ENCODE measurements around the gene C22orf31. TPM values are rescaled to one million over a fixed set of nuclear protein-coding genes. Genes with fewer than 3 reads are reported as not detected.

Gene C22orf31
- total RNA-seq, 1 experiment from 2014 or later, result not detected

DNA sequence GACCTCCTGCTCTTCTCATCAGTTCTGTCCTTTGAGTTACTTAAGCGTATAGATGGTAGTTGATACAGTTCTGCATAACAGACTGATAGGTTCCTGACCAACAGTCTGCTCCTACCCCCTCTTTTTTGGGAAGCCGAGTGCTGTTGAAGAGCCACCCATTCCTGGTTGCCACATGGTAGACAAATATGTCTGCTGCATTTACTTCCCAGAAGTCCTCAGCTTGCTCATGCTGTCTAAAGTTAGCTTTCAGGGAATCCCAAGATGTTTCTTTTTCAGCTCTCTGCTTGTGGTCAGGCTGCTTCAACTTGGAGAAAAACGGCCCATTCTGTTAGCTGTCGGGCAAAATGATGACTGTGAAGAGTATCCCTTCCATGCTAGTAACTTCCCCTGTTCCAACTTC is 48.7 kb downstream of the C22orf31 start:
- no peak for ATAC-seq
- CTCF ChIA-PET, result no interaction called here

GRCh38 chr22:29012101-29012433 is 49.6 kb downstream of the C22orf31 start:
- intact Hi-C loops (cut with micrococcal nuclease; ENCODE audit: unreplicated experiment), result no loop called here
- in situ Hi-C loops (cut with HindIII; ENCODE audit: low pct_unique_long_range_greater_than_20kb, low sequenced_read_pairs), result no loop called here
- Histone ChIP-seq H3K9me3 (ENCODE audit: control insufficient read depth, insufficient read depth, low read depth, low read length) (no peaks in the 10 kb centered on the region), H3K4me3 (ENCODE audit: low read depth in 2 of 2, low read length in 2 of 2) (no peak overlapping the region), H3K4me1 (ENCODE audit: control insufficient read depth, insufficient read depth, low read length) (no peaks in the 10 kb centered on the region), H3K36me3 (ENCODE audit: control insufficient read depth, insufficient read depth, low read length) (no peaks in the 10 kb centered on the region), H3K27me3 (ENCODE audit: control insufficient read depth, insufficient read depth, low read length) (no peaks in the 10 kb centered on the region), H3K27ac (ENCODE audit: low read length) (no peak overlapping the region)
- no TSS peak for BruUV-seq (replicated peaks)
- ATAC-seq, result no peak
- no peak for DNase-seq (ENCODE audit: low read depth, low spot score)
- POLR2A ChIA-PET, result no interaction called here
- CTCF ChIA-PET, result no interaction called here
- TF ChIP-seq, protein P1, sequence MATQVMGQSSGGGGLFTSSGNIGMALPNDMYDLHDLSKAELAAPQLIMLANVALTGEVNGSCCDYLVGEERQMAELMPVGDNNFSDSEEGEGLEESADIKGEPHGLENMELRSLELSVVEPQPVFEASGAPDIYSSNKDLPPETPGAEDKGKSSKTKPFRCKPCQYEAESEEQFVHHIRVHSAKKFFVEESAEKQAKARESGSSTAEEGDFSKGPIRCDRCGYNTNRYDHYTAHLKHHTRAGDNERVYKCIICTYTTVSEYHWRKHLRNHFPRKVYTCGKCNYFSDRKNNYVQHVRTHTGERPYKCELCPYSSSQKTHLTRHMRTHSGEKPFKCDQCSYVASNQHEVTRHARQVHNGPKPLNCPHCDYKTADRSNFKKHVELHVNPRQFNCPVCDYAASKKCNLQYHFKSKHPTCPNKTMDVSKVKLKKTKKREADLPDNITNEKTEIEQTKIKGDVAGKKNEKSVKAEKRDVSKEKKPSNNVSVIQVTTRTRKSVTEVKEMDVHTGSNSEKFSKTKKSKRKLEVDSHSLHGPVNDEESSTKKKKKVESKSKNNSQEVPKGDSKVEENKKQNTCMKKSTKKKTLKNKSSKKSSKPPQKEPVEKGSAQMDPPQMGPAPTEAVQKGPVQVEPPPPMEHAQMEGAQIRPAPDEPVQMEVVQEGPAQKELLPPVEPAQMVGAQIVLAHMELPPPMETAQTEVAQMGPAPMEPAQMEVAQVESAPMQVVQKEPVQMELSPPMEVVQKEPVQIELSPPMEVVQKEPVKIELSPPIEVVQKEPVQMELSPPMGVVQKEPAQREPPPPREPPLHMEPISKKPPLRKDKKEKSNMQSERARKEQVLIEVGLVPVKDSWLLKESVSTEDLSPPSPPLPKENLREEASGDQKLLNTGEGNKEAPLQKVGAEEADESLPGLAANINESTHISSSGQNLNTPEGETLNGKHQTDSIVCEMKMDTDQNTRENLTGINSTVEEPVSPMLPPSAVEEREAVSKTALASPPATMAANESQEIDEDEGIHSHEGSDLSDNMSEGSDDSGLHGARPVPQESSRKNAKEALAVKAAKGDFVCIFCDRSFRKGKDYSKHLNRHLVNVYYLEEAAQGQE (IDR thresholded peaks at IDR 0.05; ENCODE audit: insufficient read depth in 1 of 2, low read depth in 2 of 2, low read length in 1 of 2), result no peak
- no peak for TF ChIP-seq SIN3A (IDR thresholded peaks at IDR 0.05; ENCODE audit: borderline replicate concordance, insufficient read depth, low read depth, low read length)
- no peak for TF ChIP-seq TCF7L2 (IDR thresholded peaks at IDR 0.05; ENCODE audit: low read depth, low read length)

More for the DNA sequence above, 48.7 kb downstream of the C22orf31 start:
- POLR2A ChIA-PET, result no interaction called here
- TF ChIP-seq CTCF (IDR thresholded peaks at IDR 0.05), result no peak
- TF ChIP-seq SIN3A (IDR thresholded peaks at IDR 0.05; ENCODE audit: borderline replicate concordance, insufficient read depth, low read depth, low read length), result no peak
- TF ChIP-seq, protein P1 (IDR thresholded peaks at IDR 0.05; ENCODE audit: insufficient read depth in 1 of 2, low read depth in 2 of 2, low read length in 1 of 2), result no peak
- no peak for TF ChIP-seq TCF7L2 (IDR thresholded peaks at IDR 0.05; ENCODE audit: low read depth, low read length)
- TF ChIP-seq POLR2AphosphoS5 (IDR thresholded peaks at IDR 0.05; ENCODE audit: low read depth, low read length), result no peak
- H3K9me3 ChIP-seq (ENCODE audit: control insufficient read depth, insufficient read depth, low read depth, low read length), result no peaks in the 10 kb centered on the region
- in situ Hi-C loops (cut with HindIII; ENCODE audit: low pct_unique_long_range_greater_than_20kb, low sequenced_read_pairs), result no loop called here
- BruUV-seq (replicated peaks), result no TSS peak
- no peak overlapping the region for H3K27ac ChIP-seq (ENCODE audit: low read length)
- H3K4me1 ChIP-seq (ENCODE audit: control insufficient read depth, insufficient read depth, low read length), result no peaks in the 10 kb centered on the region
- H3K4me3 ChIP-seq (ENCODE audit: low read depth in 2 of 2, low read length in 2 of 2), result no peak overlapping the region
- DNase-seq (ENCODE audit: low read depth, low spot score), result no peak
- H3K36me3 ChIP-seq (ENCODE audit: control insufficient read depth, insufficient read depth, low read length), result no peaks in the 10 kb centered on the region
- H3K27me3 ChIP-seq (ENCODE audit: control insufficient read depth, insufficient read depth, low read length), result no peaks in the 10 kb centered on the region
- intact Hi-C loops (cut with micrococcal nuclease; ENCODE audit: unreplicated experiment), result no loop called here

Data from Panc1 (cell line).